ENCODE data around the gene KRTAP22-1. TPM values are rescaled to one million over a fixed set of nuclear protein-coding genes. Genes with fewer than 3 reads are reported as not detected.

The KRTAP22-1 gene
- not detected in 2 replicates for total RNA-seq (2021)
- Bru-seq, nascent RNA, result not detected
- not detected for BruChase-seq, experiment 1, labeled RNA remaining after a 2-hour chase
- BruChase-seq, experiment 2, labeled RNA remaining after a 6-hour chase, result not detected
- long read RNA-seq, result 0 reads

- intact Hi-C loops (cut with micrococcal nuclease; ENCODE audit: unreplicated experiment), result no loop called here
- H3K9me3 ChIP-seq (ENCODE audit: low read depth, low read length, poor library complexity, severe bottlenecking), result peaks cover 11% of the 10 kb centered on the region
- no peak within 1 kb of the TSS for H3K27ac ChIP-seq (ENCODE audit: low read depth, low read length, poor library complexity, severe bottlenecking)
- DNase-seq (ENCODE audit: low spot score), result no peak
- TF ChIP-seq EZH2 (IDR thresholded peaks at IDR 0.05; ENCODE audit: borderline replicate concordance, low read depth, low read length, poor library complexity, severe bottlenecking), result no peak
- TF ChIP-seq, protein P1, sequence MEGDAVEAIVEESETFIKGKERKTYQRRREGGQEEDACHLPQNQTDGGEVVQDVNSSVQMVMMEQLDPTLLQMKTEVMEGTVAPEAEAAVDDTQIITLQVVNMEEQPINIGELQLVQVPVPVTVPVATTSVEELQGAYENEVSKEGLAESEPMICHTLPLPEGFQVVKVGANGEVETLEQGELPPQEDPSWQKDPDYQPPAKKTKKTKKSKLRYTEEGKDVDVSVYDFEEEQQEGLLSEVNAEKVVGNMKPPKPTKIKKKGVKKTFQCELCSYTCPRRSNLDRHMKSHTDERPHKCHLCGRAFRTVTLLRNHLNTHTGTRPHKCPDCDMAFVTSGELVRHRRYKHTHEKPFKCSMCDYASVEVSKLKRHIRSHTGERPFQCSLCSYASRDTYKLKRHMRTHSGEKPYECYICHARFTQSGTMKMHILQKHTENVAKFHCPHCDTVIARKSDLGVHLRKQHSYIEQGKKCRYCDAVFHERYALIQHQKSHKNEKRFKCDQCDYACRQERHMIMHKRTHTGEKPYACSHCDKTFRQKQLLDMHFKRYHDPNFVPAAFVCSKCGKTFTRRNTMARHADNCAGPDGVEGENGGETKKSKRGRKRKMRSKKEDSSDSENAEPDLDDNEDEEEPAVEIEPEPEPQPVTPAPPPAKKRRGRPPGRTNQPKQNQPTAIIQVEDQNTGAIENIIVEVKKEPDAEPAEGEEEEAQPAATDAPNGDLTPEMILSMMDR (conservative IDR thresholded peaks at IDR 0.05; ENCODE audit: low read depth, low read length), result no peak
- no peaks in the 10 kb centered on the region for H3K36me3 ChIP-seq (ENCODE audit: insufficient read depth, low read length, poor library complexity, severe bottlenecking)
- H3K4me1 ChIP-seq (ENCODE audit: insufficient read depth, low read length, poor library complexity, severe bottlenecking), result no peaks in the 10 kb centered on the region
- no peak within 1 kb of the TSS for H3K4me3 ChIP-seq (ENCODE audit: low read depth, low read length, poor library complexity, severe bottlenecking)
- no peaks in the 10 kb centered on the region for H3K27me3 ChIP-seq (replicated peaks; ENCODE audit: insufficient read depth, low read depth, low read length, poor library complexity)
- BruUV-seq (replicated peaks), result no TSS peak
- ChIA-PET CTCF (no interaction called here), POLR2A (ENCODE audit: low non-redundant PET) (no interaction called here)
Measured at GRCh38 chr21:30600787-30601186, at the start of gene KRTAP22-1. KRTAP22-1 (plus strand) TSS chr21:30601087.

DNA sequence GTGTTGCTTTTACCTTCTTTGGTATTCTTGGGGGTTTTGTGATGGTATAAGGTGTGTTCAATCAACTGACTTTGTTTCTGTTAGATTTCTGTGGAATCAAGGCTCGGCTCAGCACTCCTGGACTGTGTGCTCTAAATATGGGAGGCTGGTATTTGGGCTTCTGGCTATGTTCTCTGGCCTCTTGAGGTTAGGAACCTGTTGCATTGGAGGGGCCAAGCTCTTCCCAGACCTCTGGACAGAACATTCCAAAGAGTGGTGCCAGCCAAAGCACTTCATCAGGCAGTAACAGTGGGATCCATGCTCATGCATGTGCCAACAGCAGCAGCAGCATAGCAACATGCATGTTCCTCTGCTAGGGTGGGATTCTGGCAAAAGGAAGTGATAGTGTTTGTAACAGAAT, 48.1 kb upstream of the KRTAP22-1 start:
- TF ChIP-seq, protein P1 (conservative IDR thresholded peaks at IDR 0.05; ENCODE audit: low read depth, low read length), result no peak
- no peak for TF ChIP-seq EZH2 (IDR thresholded peaks at IDR 0.05; ENCODE audit: borderline replicate concordance, low read depth, low read length, poor library complexity, severe bottlenecking)
- DNase-seq (ENCODE audit: low spot score), result no peak
- no peaks in the 10 kb centered on the region for H3K4me1 ChIP-seq (ENCODE audit: insufficient read depth, low read length, poor library complexity, severe bottlenecking)
- no peak overlapping the region for H3K27ac ChIP-seq (ENCODE audit: low read depth, low read length, poor library complexity, severe bottlenecking)
- ChIA-PET CTCF (no interaction called here), POLR2A (ENCODE audit: low non-redundant PET) (no interaction called here)
- H3K9me3 ChIP-seq (ENCODE audit: low read depth, low read length, poor library complexity, severe bottlenecking), result no peaks in the 10 kb centered on the region
- H3K36me3 ChIP-seq (ENCODE audit: insufficient read depth, low read length, poor library complexity, severe bottlenecking), result no peaks in the 10 kb centered on the region
- H3K4me3 ChIP-seq (ENCODE audit: low read depth, low read length, poor library complexity, severe bottlenecking), result no peak overlapping the region
- no TSS peak for BruUV-seq (replicated peaks)
- intact Hi-C loops (cut with micrococcal nuclease; ENCODE audit: unreplicated experiment), result no loop called here
- no peaks in the 10 kb centered on the region for H3K27me3 ChIP-seq (replicated peaks; ENCODE audit: insufficient read depth, low read depth, low read length, poor library complexity)

- Histone ChIP-seq H3K36me3 (ENCODE audit: insufficient read depth, low read length, poor library complexity, severe bottlenecking) (no peaks in the 10 kb centered on the region), H3K27me3 (replicated peaks; ENCODE audit: insufficient read depth, low read depth, low read length, poor library complexity) (no peaks in the 10 kb centered on the region), H3K9me3 (ENCODE audit: low read depth, low read length, poor library complexity, severe bottlenecking) (peaks cover 2% of the 10 kb centered on the region), H3K4me1 (ENCODE audit: insufficient read depth, low read length, poor library complexity, severe bottlenecking) (no peaks in the 10 kb centered on the region), H3K4me3 (ENCODE audit: low read depth, low read length, poor library complexity, severe bottlenecking) (no peak overlapping the region), H3K27ac (ENCODE audit: low read depth, low read length, poor library complexity, severe bottlenecking) (no peak overlapping the region)
- intact Hi-C loops (cut with micrococcal nuclease; ENCODE audit: unreplicated experiment), result no loop called here
- TF ChIP-seq, protein P1 (conservative IDR thresholded peaks at IDR 0.05; ENCODE audit: low read depth, low read length), result no peak
- no peak for TF ChIP-seq EZH2 (IDR thresholded peaks at IDR 0.05; ENCODE audit: borderline replicate concordance, low read depth, low read length, poor library complexity, severe bottlenecking)
- no TSS peak for BruUV-seq (replicated peaks)
- CTCF ChIA-PET, result no interaction called here
- no peak for DNase-seq (ENCODE audit: low spot score)
- POLR2A ChIA-PET (ENCODE audit: low non-redundant PET), result no interaction called here
Measured at GRCh38 chr21:30555095-30555494, 45.8 kb upstream of the KRTAP22-1 start.

Data from A673 (cell line).